Transverse colon (tissue), 4 donors: Measurements from ENCODE around the gene ZNF618. TPM values are rescaled to one million over a fixed set of nuclear protein-coding genes. Genes with fewer than 3 reads are reported as not detected.

Source experiments
- DNase-seq: peaks from one replicate; pipeline ENCODE4 v3.0.0-alpha.2; 2019
- H3K27ac ChIP-seq, 4 donors: fragments of 200-600 bp; sonication (generic); 2 replicates each; pipeline ENCODE4 v1.5.1; 2016 to 2018; ENCODE audit warnings: inconsistent platforms in 4 of 4
- H3K27me3 ChIP-seq: fragments of 200-600 bp; sonication (generic); 2 replicates; pipeline ENCODE4 v1.5.1; 2017; ENCODE audit warnings: inconsistent platforms
- H3K36me3 ChIP-seq, 4 donors: fragments of 200-600 bp; sonication (generic); 2 replicates each; pipeline ENCODE4 v1.5.1; 2017 to 2019; ENCODE audit warnings: inconsistent platforms in 4 of 4
- H3K4me1 ChIP-seq, 4 donors: fragments of 200-600 bp; sonication (generic); 2 replicates each; pipeline ENCODE4 v1.5.1; 2017 to 2020; ENCODE audit warnings: inconsistent platforms in 4 of 4
- H3K4me3 ChIP-seq, 4 donors: fragments of 200-600 bp; sonication (generic); 1 replicate in 1 of 4; 2 replicates in 3 of 4; pipeline versions ENCODE4 v1.5.1 to v1.6.1; 2017 to 2019; ENCODE audit warnings: inconsistent platforms in 4 of 4
- H3K9me3 ChIP-seq, 2 donors: fragments of 200-600 bp; sonication (generic); 2 replicates each; pipeline ENCODE4 v1.5.1; 2017 to 2019; ENCODE audit warnings: inconsistent platforms in 2 of 2
- CTCF ChIP-seq, 5 experiments: fragments of 200-600 bp in 3 of 5; fragments of 450-650 bp in 2 of 5; sonication (generic) in 3 of 5; IDR thresholded peaks; 1 replicate in 2 of 5; 2 replicates in 3 of 5; pipeline ENCODE4 v1.5.1; 2016 to 2017; ENCODE audit warnings: antibody characterized with exemption in 5 of 5, inconsistent platforms in 3 of 5, mild to moderate bottlenecking in 2 of 5, moderate library complexity in 1 of 5
- EP300 ChIP-seq: sonication (generic); formaldehyde crosslinking; IDR thresholded peaks from one replicate; pipeline ENCODE4 v1.6.1; 2017; ENCODE audit warnings: antibody characterized with exemption, low read depth
- POLR2A ChIP-seq: fragments of 450-650 bp; IDR thresholded peaks from one replicate; pipeline ENCODE4 v1.6.1; 2016; ENCODE audit warnings: antibody characterized with exemption, mild to moderate bottlenecking, moderate library complexity
- POLR2AphosphoS5 ChIP-seq, 3 donors: sonication (generic); formaldehyde crosslinking; IDR thresholded peaks; one replicate each; pipeline ENCODE4 v1.6.1; 2016; ENCODE audit warnings: antibody characterized with exemption in 3 of 3
- WGBS, 2 donors: methylation state at CpG; one replicate each; pipeline ENCODE4 v1.1.5; 2018; ENCODE audit warnings: low coverage in 1 of 2; 5-methylcytosine and 5-hydroxymethylcytosine counted together
- in situ Hi-C, 4 donors: fragments of 200-750 bp; cut with MboI; loops; one replicate each; pipeline versions ENCODE4 v1.15.0 to v1.15.1; 2017; ENCODE audit warnings: low sequenced_read_pairs in 3 of 4, low pct_ligation_motif_present in 1 of 4, low pct_unique_long_range_greater_than_20kb in 1 of 4
- intact Hi-C: fragments of 100-400 bp; cut with DNase I; formaldehyde crosslinking; loops from one replicate; pipeline ENCODE4 v1.15.1; 2023; ENCODE audit warnings: low total_unique reads
- total RNA-seq, 4 donors: library from RNA; depleted of rRNA; stranded (reverse); fragments of >200 nt; gene quantifications; one replicate each; pipeline ENCODE4 v1.1.0, GENCODE V29; 2016

The ZNF618 gene
- total RNA-seq, 4 donors from 2014 or later = 2.2 to 8.6 (median 4.0) TPM

DNA sequence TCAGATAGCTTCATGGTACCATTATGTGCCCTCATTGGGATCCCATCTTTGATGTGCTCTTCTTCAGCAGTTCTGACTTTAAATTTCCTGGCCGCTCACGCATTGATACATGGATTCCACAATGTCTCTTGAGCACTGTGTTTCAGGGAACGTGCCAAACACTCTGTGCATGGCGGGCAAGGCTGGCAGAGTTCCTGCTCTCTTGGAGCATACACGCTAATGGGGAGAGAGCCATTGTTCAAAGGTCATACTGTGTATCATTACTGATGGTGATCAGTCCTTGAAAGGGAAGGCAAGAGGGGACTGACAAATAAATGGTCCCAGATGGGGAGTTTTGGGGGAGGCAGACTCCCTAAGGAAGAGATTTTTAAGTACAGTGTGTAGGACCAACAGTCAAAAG is 149.7 kb downstream of the ZNF618 start:
- TF ChIP-seq CTCF (IDR thresholded peaks at IDR 0.05) (no peak), EP300 (no peak)
- DNase-seq = no peak
- H3K27me3 ChIP-seq = no peaks in the 10 kb centered on the region
- H3K4me3 ChIP-seq = no peak overlapping the region
- WGBS, 2 donors = 94% methylated on average over 5 of the region's 5 CpGs; no CpG with 5 or more reads in 1 of the 2 donors
- peaks cover 11 to 15% of the 10 kb centered on the region in 2 donors for H3K9me3 ChIP-seq
- in situ Hi-C loops (loop anchor here in 2 of 4 donors (25.0 kb wide), 2 partner anchors 163 to 213 kb away; no protein-coding TSS in a partner anchor), intact Hi-C loops (no loop called here)
- H3K27ac ChIP-seq = no peak overlapping the region
- peaks cover 0 to 21% (median 0%) of the 10 kb centered on the region in 4 donors for H3K36me3 ChIP-seq
- H3K4me1 ChIP-seq = peaks cover 0 to 6% (median 0%) of the 10 kb centered on the region in 4 donors

- peaks cover 0 to under 1% (median 0%) of the 10 kb centered on the region in 4 donors for H3K4me1 ChIP-seq
- in situ Hi-C loops (loop anchor here in 2 of 4 donors (25.0 kb wide), 2 partner anchors 164 to 214 kb away; no protein-coding TSS in a partner anchor), intact Hi-C loops (no loop called here)
- H3K36me3 ChIP-seq = peaks cover 0 to 21% (median 0%) of the 10 kb centered on the region in 4 donors
- TF ChIP-seq CTCF (IDR thresholded peaks at IDR 0.05) = no peak
- TF ChIP-seq POLR2A = no peak
- TF ChIP-seq POLR2AphosphoS5 (IDR thresholded peaks at IDR 0.05) = no peak
- no peak for TF ChIP-seq EP300
- WGBS, 2 donors = 97 to 100% methylated on average over 2 to 3 of the region's 4 CpGs
- H3K9me3 ChIP-seq = peaks cover 11 to 15% of the 10 kb centered on the region in 2 donors
- H3K4me3 ChIP-seq = no peak overlapping the region
- DNase-seq = no peak
- no peak overlapping the region for H3K27ac ChIP-seq
- H3K27me3 ChIP-seq = no peaks in the 10 kb centered on the region
Observed at GRCh38 chr9:114026335-114026734, 150.2 kb downstream of the ZNF618 start.

DNA sequence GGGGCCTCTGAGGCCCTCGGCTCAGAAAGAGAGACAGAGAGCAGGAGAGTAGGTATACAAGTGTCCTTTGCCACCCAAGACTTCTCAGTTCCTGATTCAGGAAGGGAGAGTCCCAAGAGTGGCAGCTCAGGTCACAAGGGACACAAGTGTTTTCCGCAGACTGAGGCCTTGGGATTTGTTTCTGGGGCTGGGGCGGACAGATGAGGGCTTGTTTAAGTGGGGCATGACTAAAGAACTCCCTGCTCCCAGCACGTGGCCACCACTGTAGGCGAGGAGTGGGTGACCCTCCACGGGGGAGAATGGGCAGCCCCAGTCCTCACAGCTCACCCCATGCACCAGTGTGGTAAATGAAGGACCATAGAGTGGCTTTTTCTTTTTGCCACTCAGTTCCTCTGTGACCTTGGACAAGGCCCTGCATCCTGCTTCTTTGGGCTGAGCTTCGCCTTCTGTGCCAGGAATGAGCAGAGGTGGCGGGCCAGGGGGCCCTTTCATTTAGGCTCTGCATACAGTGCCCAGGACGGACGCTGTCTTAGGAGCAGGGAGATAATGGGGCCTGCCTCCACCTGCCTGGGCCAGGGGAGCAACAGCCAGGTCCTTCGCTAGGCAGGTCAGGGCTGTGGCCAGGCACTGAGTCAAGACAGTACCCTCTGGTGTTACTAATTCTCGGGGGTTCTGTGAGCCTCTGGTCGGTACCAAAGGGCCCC is 151.2 kb downstream of the ZNF618 start:
- Histone ChIP-seq H3K27ac (no peak overlapping the region), H3K27me3 (no peaks in the 10 kb centered on the region), H3K4me3 (no peak overlapping the region), H3K36me3 (peaks cover 0 to 21% (median 0%) of the 10 kb centered on the region in 4 donors), H3K4me1 (no peaks in the 10 kb centered on the region), H3K9me3 (peaks cover 11 to 15% of the 10 kb centered on the region in 2 donors)
- intact Hi-C loops (no loop called here), in situ Hi-C loops (loop anchor here in 2 of 4 donors (25.0 kb wide), 2 partner anchors 165 to 215 kb away; no protein-coding TSS in a partner anchor)
- DNase-seq = no peak
- TF ChIP-seq CTCF (IDR thresholded peaks at IDR 0.05) (no peak), EP300 (no peak), POLR2A (no peak), POLR2AphosphoS5 (IDR thresholded peaks at IDR 0.05) (no peak)
- WGBS, 2 donors = 84% methylated on average over 13 of the region's 13 CpGs; no CpG with 5 or more reads in 1 of the 2 donors

- Histone ChIP-seq H3K9me3 (peaks cover 10 to 11% of the 10 kb centered on the region in 2 donors), H3K27ac (no peak overlapping the region), H3K4me3 (no peak overlapping the region), H3K27me3 (no peaks in the 10 kb centered on the region), H3K36me3 (peaks cover 0 to 21% (median 0%) of the 10 kb centered on the region in 4 donors), H3K4me1 (no peaks in the 10 kb centered on the region)
- no peak for DNase-seq
- intact Hi-C loops = no loop called here
- in situ Hi-C loops = loop anchor here in 2 of 4 donors (25.0 kb wide), 2 partner anchors 166 to 216 kb away; no protein-coding TSS in a partner anchor
- WGBS, 2 donors = 84% methylated on average over 4 of the region's 4 CpGs; no CpG with 5 or more reads in 1 of the 2 donors
- no peak for TF ChIP-seq CTCF (IDR thresholded peaks at IDR 0.05)
- TF ChIP-seq POLR2A = no peak
- TF ChIP-seq POLR2AphosphoS5 (IDR thresholded peaks at IDR 0.05) = no peak
- no peak for TF ChIP-seq EP300
Observed at GRCh38 chr9:114027863-114028465, 151.9 kb downstream of the ZNF618 start.
